Measurements from ENCODE around the gene ZFYVE27. TPM values are rescaled to one million over a fixed set of nuclear protein-coding genes. Genes with fewer than 3 reads are reported as not detected.

The ZFYVE27 gene
- total RNA-seq, 4 donors from 2014 or later, result 33.4 to 46.8 (median 42.7) TPM

DNA sequence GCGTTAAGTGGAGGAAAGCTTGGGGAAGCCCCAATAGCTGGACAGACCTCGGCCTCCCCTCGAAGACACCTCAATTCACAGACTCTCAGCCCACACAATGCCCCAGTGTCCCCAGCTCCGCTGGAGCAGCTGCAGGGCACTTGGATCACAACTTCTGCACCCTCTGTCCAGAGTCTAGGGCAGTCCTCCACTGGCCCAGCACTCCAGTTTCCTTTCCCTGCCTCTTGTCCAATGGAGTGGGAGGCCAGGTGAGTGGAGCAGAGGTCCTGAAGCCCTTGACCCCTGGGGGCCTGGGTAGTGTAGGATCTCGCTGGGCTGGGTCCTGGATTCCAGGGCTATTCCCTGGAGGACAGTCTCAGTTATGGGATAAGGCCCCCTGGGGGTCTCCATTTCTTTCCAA lies 23.0 kb downstream of the ZFYVE27 start:
- Histone ChIP-seq H3K4me1 (peaks cover 2 to 59% (median 46%) of the 10 kb centered on the region in 4 donors), H3K9me3 (no peaks in the 10 kb centered on the region), H3K36me3 (peaks cover 0 to 60% (median 23%) of the 10 kb centered on the region in 3 donors), H3K27me3 (no peaks in the 10 kb centered on the region), H3K4me3 (no peak overlapping the region), H3K27ac (peak overlapping the region; percentile 76 to 92 (median 84))
- TF ChIP-seq CTCF (IDR thresholded peaks at IDR 0.05), result no peak
- no peak for TF ChIP-seq EP300 (IDR thresholded peaks at IDR 0.05)
- TF ChIP-seq POLR2A (IDR thresholded peaks at IDR 0.05), result no peak
- no peak for DNase-seq (ENCODE audit: low spot score in 2 of 2)
- WGBS, 2 donors, result 41 to 75% methylated on average over 4 to 5 of the region's 5 CpGs

- H3K4me1 ChIP-seq, result peaks cover 2 to 66% (median 49%) of the 10 kb centered on the region in 4 donors
- H3K36me3 ChIP-seq, result peaks cover 0 to 53% (median 18%) of the 10 kb centered on the region in 3 donors
- TF ChIP-seq CTCF (IDR thresholded peaks at IDR 0.05) (no peak), POLR2A (IDR thresholded peaks at IDR 0.05) (no peak), EP300 (IDR thresholded peaks at IDR 0.05) (no peak)
- H3K9me3 ChIP-seq, result no peaks in the 10 kb centered on the region
- H3K27me3 ChIP-seq, result no peaks in the 10 kb centered on the region
- peak overlapping the region; percentile 76 to 92 (median 84) for H3K27ac ChIP-seq
- 45 to 47% methylated on average over 7 to 11 of the region's 11 CpGs for WGBS, 2 donors
- DNase-seq (ENCODE audit: low spot score in 2 of 2), result no peak
- H3K4me3 ChIP-seq, result no peak overlapping the region
These were observed 23.7 kb downstream of the ZFYVE27 start for GRCh38 chr10:97760461-97761257.

- Histone ChIP-seq H3K4me3 (no peak overlapping the region), H3K27me3 (no peaks in the 10 kb centered on the region), H3K9me3 (no peaks in the 10 kb centered on the region), H3K36me3 (peaks cover 0 to 45% (median 11%) of the 10 kb centered on the region in 3 donors), H3K4me1 (peaks cover 2 to 73% (median 50%) of the 10 kb centered on the region in 4 donors), H3K27ac (peak overlapping the region; percentile 76 to 92 (median 84))
- WGBS, 2 donors, result 91 to 93% methylated on average over 8 of the region's 8 CpGs
- no peak for DNase-seq (ENCODE audit: low spot score in 2 of 2)
- TF ChIP-seq CTCF (IDR thresholded peaks at IDR 0.05) (no peak), POLR2A (IDR thresholded peaks at IDR 0.05) (no peak), EP300 (IDR thresholded peaks at IDR 0.05) (no peak)
These were observed 24.5 kb downstream of the ZFYVE27 start for GRCh38 chr10:97761331-97761865.

DNA sequence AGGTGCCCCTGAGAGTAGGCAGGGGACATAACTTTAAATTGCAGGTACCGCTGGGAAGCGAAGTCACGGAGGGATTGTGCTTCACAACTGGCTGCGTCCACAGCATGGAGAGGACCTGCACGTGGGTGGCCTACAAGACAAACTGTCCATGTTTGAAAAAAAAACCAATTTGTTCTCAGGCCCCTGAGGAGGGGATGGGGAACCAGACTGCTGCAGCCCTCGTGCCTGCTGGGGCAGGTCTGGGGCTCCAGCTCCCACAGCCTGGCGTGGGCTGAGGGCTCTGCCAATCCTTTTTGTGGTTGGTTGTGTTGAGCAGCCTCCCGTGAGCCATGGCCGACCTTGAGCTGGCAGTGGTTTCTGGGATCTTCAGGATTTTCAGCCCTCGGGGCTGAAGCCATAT lies 25.1 kb downstream of the ZFYVE27 start:
- Histone ChIP-seq H3K36me3 (peaks cover 0 to 43% (median 9%) of the 10 kb centered on the region in 3 donors), H3K4me3 (no peak overlapping the region), H3K27me3 (no peaks in the 10 kb centered on the region), H3K9me3 (no peaks in the 10 kb centered on the region), H3K4me1 (peaks cover 2 to 80% (median 50%) of the 10 kb centered on the region in 4 donors), H3K27ac (peak overlapping the region; percentile 44 to 92 (median 84))
- no peak for DNase-seq (ENCODE audit: low spot score in 2 of 2)
- WGBS, 2 donors, result 65 to 73% methylated on average over 10 of the region's 10 CpGs
- TF ChIP-seq POLR2A (IDR thresholded peaks at IDR 0.05) (no peak), EP300 (IDR thresholded peaks at IDR 0.05) (no peak), CTCF (IDR thresholded peaks at IDR 0.05) (no peak)

DNA sequence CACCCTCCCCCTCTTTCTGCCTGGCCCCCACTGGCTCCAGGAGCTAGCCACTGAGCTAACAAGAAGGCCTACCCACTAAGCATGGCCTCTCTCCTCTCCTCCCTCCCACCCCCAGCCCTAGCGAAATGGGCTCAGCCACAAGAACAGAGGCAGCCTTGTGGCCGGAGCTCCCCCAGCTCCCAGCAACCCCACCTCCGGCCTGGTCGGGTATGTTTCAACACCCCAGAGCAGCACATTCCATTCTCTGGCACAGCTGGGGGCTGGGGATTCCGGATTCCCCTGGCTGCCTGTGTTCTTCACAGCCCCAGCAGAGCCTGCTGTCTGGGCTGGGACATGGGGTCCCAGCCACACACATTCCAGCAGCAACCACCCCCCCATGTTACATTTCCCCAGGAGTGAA lies 25.9 kb downstream of the ZFYVE27 start:
- peak overlapping the region; percentile 57 to 92 (median 84) for H3K27ac ChIP-seq
- no peaks in the 10 kb centered on the region for H3K9me3 ChIP-seq
- DNase-seq (ENCODE audit: low spot score in 2 of 2), result peak in 1 of 2 donors; percentile 44
- peak; percentile 25 to 94 for TF ChIP-seq EP300 (IDR thresholded peaks at IDR 0.05)
- peak in 2 of 5 experiments; percentile 5 to 19 for TF ChIP-seq CTCF (IDR thresholded peaks at IDR 0.05)
- TF ChIP-seq POLR2A (IDR thresholded peaks at IDR 0.05), result no peak
- no peak overlapping the region for H3K4me3 ChIP-seq
- H3K4me1 ChIP-seq, result peaks cover 2 to 88% (median 50%) of the 10 kb centered on the region in 4 donors
- peaks cover 0 to 42% (median 2%) of the 10 kb centered on the region in 3 donors for H3K36me3 ChIP-seq
- H3K27me3 ChIP-seq, result no peaks in the 10 kb centered on the region
- 28 to 42% methylated on average over 5 of the region's 5 CpGs for WGBS, 2 donors
